ENCODE data around the gene PSMB4. TPM values are rescaled to one million over a fixed set of nuclear protein-coding genes. Genes with fewer than 3 reads are reported as not detected.

PSMB4 gene
- total and polyA plus RNA-seq, 2 experiments from 2014 or later: 348 to 417 TPM

DNA sequence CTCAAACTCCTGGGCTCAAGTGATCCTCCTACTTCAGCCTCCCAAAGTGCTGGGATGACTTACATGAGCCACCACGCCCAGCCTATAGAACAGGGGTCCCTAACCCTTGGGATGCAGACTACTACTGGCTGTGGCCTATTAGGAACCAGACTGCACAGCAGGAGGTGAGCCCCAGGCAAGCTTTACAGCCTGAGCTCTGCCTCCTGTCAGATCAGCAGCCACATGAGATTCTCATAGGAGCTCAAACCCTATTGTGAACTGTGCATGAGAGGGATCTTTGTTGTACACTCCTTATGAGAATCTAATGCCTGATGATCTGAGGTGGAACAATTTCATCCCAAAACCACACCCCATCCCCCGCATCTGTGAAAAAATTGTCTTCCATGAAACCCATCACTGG lies 13.4 kb upstream of the PSMB4 start:
- H3K4me2 ChIP-seq: no peak overlapping the region
- H3K4me3 ChIP-seq: no peak overlapping the region
- H3K27ac ChIP-seq (ENCODE audit: low read depth): no peak overlapping the region
- H2AFZ ChIP-seq: no peak overlapping the region
- Mint-ChIP-seq H3K27ac (no peak overlapping the region), H3K36me3 (ENCODE audit: low read depth) (no peaks in the 10 kb centered on the region), H3K4me1 (no peaks in the 10 kb centered on the region), H3K27me3 (ENCODE audit: insufficient read depth, low read depth, poor library complexity) (no peaks in the 10 kb centered on the region), H3K4me3 (no peak overlapping the region), H3K9me3 (peaks cover 8% of the 10 kb centered on the region)
- H3F3A ChIP-seq (replicated peaks; ENCODE audit: low read depth): no peaks in the 10 kb centered on the region
- TF ChIP-seq STAT1 (IDR thresholded peaks at IDR 0.05; ENCODE audit: unreplicated experiment) (no peak), CREB1 (CRISPR knock-in tag; IDR thresholded peaks at IDR 0.05; ENCODE audit: low read depth) (no peak), POLR2AphosphoS5 (IDR thresholded peaks at IDR 0.05; ENCODE audit: low read depth) (no peak), JUNB (IDR thresholded peaks at IDR 0.05; ENCODE audit: unreplicated experiment) (no peak), EZH2 (IDR thresholded peaks at IDR 0.05; ENCODE audit: low read depth, unreplicated experiment) (no peak), ZNF331 (CRISPR knock-in tag; IDR thresholded peaks at IDR 0.05; ENCODE audit: low read depth) (no peak), EZH2phosphoT487 (IDR thresholded peaks at IDR 0.05; ENCODE audit: unreplicated experiment) (no peak), NANOG (IDR thresholded peaks at IDR 0.05; ENCODE audit: borderline replicate concordance) (no peak), ZNF114 (CRISPR knock-in tag; IDR thresholded peaks at IDR 0.05) (no peak)
- TF ChIP-seq, protein P1, sequence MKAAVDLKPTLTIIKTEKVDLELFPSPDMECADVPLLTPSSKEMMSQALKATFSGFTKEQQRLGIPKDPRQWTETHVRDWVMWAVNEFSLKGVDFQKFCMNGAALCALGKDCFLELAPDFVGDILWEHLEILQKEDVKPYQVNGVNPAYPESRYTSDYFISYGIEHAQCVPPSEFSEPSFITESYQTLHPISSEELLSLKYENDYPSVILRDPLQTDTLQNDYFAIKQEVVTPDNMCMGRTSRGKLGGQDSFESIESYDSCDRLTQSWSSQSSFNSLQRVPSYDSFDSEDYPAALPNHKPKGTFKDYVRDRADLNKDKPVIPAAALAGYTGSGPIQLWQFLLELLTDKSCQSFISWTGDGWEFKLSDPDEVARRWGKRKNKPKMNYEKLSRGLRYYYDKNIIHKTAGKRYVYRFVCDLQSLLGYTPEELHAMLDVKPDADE (IDR thresholded peaks at IDR 0.05): no peak
- TF ChIP-seq, protein P2, sequence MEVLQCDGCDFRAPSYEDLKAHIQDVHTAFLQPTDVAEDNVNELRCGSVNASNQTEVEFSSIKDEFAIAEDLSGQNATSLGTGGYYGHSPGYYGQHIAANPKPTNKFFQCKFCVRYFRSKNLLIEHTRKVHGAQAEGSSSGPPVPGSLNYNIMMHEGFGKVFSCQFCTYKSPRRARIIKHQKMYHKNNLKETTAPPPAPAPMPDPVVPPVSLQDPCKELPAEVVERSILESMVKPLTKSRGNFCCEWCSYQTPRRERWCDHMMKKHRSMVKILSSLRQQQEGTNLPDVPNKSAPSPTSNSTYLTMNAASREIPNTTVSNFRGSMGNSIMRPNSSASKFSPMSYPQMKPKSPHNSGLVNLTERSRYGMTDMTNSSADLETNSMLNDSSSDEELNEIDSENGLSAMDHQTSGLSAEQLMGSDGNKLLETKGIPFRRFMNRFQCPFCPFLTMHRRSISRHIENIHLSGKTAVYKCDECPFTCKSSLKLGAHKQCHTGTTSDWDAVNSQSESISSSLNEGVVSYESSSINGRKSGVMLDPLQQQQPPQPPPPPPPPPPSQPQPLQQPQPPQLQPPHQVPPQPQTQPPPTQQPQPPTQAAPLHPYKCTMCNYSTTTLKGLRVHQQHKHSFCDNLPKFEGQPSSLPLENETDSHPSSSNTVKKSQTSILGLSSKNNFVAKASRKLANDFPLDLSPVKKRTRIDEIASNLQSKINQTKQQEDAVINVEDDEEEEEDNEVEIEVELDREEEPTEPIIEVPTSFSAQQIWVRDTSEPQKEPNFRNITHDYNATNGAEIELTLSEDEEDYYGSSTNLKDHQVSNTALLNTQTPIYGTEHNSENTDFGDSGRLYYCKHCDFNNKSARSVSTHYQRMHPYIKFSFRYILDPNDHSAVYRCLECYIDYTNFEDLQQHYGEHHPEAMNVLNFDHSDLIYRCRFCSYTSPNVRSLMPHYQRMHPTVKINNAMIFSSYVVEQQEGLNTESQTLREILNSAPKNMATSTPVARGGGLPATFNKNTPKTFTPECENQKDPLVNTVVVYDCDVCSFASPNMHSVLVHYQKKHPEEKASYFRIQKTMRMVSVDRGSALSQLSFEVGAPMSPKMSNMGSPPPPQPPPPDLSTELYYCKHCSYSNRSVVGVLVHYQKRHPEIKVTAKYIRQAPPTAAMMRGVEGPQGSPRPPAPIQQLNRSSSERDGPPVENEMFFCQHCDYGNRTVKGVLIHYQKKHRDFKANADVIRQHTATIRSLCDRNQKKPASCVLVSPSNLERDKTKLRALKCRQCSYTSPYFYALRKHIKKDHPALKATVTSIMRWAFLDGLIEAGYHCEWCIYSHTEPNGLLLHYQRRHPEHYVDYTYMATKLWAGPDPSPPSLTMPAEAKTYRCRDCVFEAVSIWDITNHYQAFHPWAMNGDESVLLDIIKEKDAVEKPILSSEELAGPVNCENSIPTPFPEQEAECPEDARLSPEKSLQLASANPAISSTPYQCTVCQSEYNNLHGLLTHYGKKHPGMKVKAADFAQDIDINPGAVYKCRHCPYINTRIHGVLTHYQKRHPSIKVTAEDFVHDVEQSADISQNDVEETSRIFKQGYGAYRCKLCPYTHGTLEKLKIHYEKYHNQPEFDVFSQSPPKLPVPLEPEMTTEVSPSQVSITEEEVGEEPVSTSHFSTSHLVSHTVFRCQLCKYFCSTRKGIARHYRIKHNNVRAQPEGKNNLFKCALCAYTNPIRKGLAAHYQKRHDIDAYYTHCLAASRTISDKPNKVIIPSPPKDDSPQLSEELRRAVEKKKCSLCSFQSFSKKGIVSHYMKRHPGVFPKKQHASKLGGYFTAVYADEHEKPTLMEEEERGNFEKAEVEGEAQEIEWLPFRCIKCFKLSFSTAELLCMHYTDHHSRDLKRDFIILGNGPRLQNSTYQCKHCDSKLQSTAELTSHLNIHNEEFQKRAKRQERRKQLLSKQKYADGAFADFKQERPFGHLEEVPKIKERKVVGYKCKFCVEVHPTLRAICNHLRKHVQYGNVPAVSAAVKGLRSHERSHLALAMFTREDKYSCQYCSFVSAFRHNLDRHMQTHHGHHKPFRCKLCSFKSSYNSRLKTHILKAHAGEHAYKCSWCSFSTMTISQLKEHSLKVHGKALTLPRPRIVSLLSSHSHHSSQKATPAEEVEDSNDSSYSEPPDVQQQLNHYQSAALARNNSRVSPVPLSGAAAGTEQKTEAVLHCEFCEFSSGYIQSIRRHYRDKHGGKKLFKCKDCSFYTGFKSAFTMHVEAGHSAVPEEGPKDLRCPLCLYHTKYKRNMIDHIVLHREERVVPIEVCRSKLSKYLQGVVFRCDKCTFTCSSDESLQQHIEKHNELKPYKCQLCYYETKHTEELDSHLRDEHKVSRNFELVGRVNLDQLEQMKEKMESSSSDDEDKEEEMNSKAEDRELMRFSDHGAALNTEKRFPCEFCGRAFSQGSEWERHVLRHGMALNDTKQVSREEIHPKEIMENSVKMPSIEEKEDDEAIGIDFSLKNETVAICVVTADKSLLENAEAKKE (CRISPR knock-in tag; IDR thresholded peaks at IDR 0.05): no peak
- TF ChIP-seq, protein P3, sequence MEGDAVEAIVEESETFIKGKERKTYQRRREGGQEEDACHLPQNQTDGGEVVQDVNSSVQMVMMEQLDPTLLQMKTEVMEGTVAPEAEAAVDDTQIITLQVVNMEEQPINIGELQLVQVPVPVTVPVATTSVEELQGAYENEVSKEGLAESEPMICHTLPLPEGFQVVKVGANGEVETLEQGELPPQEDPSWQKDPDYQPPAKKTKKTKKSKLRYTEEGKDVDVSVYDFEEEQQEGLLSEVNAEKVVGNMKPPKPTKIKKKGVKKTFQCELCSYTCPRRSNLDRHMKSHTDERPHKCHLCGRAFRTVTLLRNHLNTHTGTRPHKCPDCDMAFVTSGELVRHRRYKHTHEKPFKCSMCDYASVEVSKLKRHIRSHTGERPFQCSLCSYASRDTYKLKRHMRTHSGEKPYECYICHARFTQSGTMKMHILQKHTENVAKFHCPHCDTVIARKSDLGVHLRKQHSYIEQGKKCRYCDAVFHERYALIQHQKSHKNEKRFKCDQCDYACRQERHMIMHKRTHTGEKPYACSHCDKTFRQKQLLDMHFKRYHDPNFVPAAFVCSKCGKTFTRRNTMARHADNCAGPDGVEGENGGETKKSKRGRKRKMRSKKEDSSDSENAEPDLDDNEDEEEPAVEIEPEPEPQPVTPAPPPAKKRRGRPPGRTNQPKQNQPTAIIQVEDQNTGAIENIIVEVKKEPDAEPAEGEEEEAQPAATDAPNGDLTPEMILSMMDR (conservative IDR thresholded peaks at IDR 0.05; ENCODE audit: low read depth in 2 of 2): no peak
- TF ChIP-seq, protein P4, sequence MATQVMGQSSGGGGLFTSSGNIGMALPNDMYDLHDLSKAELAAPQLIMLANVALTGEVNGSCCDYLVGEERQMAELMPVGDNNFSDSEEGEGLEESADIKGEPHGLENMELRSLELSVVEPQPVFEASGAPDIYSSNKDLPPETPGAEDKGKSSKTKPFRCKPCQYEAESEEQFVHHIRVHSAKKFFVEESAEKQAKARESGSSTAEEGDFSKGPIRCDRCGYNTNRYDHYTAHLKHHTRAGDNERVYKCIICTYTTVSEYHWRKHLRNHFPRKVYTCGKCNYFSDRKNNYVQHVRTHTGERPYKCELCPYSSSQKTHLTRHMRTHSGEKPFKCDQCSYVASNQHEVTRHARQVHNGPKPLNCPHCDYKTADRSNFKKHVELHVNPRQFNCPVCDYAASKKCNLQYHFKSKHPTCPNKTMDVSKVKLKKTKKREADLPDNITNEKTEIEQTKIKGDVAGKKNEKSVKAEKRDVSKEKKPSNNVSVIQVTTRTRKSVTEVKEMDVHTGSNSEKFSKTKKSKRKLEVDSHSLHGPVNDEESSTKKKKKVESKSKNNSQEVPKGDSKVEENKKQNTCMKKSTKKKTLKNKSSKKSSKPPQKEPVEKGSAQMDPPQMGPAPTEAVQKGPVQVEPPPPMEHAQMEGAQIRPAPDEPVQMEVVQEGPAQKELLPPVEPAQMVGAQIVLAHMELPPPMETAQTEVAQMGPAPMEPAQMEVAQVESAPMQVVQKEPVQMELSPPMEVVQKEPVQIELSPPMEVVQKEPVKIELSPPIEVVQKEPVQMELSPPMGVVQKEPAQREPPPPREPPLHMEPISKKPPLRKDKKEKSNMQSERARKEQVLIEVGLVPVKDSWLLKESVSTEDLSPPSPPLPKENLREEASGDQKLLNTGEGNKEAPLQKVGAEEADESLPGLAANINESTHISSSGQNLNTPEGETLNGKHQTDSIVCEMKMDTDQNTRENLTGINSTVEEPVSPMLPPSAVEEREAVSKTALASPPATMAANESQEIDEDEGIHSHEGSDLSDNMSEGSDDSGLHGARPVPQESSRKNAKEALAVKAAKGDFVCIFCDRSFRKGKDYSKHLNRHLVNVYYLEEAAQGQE (IDR thresholded peaks at IDR 0.05; ENCODE audit: unreplicated experiment): no peak
- no peaks in the 10 kb centered on the region for H3K36me3 ChIP-seq (ENCODE audit: insufficient read depth)
- ATAC-seq (no peak), DNase-seq (ENCODE audit: low spot score) (no peak)
- H4K20me1 ChIP-seq (replicated peaks; ENCODE audit: insufficient read depth): no peaks in the 10 kb centered on the region
- H3K9me2 ChIP-seq (ENCODE audit: insufficient read depth): no peaks in the 10 kb centered on the region
- H3K27me3 ChIP-seq (ENCODE audit: insufficient read depth): no peaks in the 10 kb centered on the region
- no peaks in the 10 kb centered on the region for H3K4me1 ChIP-seq (ENCODE audit: insufficient read depth)
- H3K79me2 ChIP-seq (replicated peaks; ENCODE audit: insufficient read depth): no peaks in the 10 kb centered on the region

Measured in GM23338 (cell line).